GM18868 (cell line): ENCODE data around the gene PNPLA7.
"Not testable (repeated sequence)": the region's sequence is repeated elsewhere in the genome, so short reads cannot be mapped to it uniquely, and the experiment has no call there.

Experiments
- ATAC-seq: cut with Tn5 transposase; IDR thresholded peaks from one replicate; pipeline ENCODE4 v1.9.1; 2021; ENCODE audit warnings: mild to moderate bottlenecking, moderate library complexity; ENCODE audit not compliant: unreplicated experiment

The PNPLA7 gene

GRCh38 chr9:137543237-137543963, 6.8 kb downstream of the PNPLA7 start:
- ATAC-seq = no peak

DNA sequence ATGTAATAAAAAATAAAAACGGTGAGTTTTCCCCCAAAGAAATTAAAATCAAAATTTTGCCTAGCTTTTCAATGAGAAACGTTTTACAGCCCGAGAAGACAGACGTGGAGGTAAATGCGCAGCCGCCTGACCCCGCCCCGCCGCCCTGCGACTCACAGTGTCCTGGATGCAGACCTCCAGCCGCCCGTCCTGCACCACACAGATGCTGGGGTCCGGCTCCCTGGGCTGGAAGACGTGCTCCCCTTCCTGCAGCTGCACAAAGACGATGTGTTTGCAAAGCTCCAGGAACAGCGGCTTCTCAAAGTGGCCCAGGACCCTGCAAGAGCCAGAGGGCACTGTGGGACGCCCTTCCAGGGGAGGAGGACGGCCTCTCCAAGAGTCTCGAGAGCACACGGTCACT, 7.7 kb downstream of the PNPLA7 start:
- no peak for ATAC-seq

DNA sequence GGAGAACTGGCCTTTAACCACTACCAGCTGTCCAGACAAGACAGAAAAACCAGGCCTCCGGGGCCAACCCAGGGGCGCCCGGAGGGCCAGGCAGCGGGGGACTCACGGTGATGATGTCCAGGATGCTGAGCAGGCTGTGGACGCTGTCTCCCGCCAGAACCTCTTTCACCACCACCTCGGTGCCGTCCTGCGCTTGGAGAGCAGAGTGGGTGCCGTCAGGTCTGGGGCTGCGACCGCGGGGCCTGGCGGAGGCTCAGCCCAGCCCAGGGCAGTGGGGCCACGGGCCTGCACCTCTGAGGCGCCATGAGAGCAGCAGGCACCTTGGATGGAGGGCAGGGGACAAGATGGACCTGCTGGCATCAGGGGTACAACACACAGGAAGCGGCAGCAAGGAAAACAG, 9.7 kb downstream of the PNPLA7 start:
- no peak for ATAC-seq

DNA sequence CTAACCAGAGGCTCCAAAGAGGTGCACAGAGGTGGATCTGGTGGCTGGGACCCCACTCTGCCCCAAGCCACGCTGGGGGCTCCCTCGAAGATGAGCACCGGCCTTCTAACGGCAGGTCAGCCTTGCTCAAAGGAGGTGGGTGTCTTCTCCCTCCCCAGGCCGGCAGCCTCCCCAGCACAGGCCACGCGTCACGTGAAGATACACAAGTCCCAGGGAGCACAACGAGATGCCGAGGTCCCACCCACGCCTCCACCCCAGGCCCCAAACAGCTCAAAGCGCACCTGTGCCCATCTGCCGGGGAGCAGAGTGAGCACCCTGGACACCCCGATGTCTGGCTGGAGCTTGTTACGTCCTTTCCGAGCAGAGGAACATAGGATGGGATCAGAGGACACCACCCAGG, 12.1 kb downstream of the PNPLA7 start:
- no peak for ATAC-seq

DNA sequence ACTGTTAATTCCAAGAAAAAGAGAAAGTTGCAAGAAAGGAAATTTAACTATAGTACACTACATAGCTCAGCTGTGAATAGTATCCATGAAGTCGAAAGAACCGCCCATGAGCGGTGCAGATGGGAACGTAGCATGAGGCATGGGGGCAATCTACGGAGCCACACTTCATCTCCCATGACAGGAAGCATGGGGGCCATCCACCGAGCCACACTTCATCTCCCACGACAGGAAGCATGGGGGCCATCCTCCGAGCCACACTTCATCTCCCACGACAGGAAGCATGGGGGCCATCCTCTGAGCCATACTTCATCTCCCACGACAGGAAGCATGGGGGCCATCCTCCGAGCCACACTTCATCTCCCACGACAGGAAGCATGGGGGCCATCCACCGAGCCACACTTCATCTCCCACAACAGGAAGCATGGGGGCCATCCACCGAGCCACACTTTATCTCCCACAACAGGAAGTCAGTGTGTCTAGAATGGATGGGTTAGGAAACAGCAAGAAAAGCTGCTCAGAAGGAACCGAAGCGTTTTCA, 13.5 kb downstream of the PNPLA7 start:
- not testable (repeated sequence) for ATAC-seq

- ATAC-seq = no peak
Observed at GRCh38 chr9:137535120-137535428, 15.1 kb downstream of the PNPLA7 start.

DNA sequence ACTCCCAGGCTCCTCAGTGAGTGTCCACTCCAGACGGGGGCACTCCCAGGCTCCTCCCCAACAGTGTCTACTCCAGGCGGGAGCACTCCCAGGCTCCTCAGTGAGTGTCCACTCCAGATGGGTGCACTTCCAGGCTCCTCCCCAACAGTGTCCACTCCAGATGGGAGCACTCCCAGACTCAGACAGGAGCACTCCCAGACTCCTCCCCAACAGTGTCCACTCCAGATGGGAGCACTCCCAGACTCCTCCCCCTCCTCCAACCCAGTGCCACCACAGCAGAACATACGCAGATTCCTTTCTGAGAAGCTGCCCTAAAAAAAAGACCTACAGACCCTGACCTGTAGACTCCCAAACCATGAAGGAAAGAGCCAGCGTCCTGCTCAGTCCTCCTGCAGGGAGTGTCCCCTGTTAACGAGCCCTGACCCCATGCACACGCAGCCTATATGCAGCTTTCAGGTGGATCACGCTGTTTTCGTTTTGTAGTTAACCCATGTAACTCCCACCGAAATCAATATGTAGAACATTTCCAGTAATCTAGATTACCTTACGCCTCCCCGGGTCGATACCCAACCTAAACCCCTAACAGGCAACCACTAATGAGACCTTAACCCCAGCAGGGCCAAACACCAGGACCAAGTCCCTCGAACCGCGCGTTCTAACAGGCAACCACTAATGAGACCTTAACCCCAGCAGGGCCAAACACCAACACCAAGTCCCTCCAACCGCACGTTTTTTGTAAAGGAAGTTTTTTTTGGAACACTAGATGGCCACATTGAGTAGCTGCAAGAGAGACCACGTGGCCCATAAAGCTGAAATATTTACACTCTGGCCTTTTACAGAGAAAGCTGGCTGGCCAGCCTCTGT, 15.7 kb downstream of the PNPLA7 start:
- ATAC-seq = no peak

GRCh38 chr9:137532891-137533468, 17.2 kb downstream of the PNPLA7 start:
- not testable (repeated sequence) for ATAC-seq

- ATAC-seq = no peak
Observed at GRCh38 chr9:137531099-137531765, 19.0 kb downstream of the PNPLA7 start.

- ATAC-seq = no peak
Observed at GRCh38 chr9:137530331-137530730, 19.9 kb downstream of the PNPLA7 start.

GRCh38 chr9:137524981-137525317, 25.3 kb downstream of the PNPLA7 start:
- no peak for ATAC-seq

DNA sequence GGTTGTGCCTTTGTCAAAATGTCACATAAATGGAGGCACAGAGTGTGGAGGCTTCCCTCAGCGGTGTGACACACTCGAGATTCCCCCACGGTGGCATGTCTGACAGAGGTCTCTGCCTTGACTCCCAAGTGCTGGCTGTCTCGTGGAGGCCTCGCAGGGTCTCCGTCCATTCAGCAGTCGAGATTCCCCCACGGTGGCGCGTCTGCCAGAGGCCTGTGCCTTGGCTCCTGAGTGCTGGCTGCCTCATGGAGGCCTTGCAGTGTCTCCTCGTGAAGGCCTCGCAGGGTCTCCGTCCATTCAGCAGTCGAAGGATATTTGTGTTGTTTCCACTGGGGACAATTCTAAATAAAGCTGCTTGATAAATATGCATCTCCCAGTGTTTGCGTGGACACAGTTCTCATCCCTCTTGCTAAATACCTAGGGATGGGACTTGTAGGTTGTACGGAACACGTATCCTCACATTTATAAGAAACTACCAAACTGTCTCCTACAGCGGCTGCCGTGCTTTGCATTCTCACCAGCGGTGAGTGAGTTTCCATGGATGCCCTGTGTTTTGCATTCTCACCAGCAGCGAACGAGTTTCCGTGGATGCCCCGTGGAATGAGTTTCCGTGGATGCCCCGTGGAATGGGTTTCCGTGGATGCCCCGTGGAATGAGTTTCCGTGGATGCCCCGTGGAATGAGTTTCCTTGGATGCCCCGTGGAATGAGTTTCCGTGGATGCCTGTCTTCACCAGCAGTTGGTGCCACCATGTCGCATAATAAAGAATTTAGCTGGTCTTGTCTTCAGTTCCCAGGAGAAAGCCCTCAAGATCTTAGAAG, 25.8 kb downstream of the PNPLA7 start:
- ATAC-seq = no peak

DNA sequence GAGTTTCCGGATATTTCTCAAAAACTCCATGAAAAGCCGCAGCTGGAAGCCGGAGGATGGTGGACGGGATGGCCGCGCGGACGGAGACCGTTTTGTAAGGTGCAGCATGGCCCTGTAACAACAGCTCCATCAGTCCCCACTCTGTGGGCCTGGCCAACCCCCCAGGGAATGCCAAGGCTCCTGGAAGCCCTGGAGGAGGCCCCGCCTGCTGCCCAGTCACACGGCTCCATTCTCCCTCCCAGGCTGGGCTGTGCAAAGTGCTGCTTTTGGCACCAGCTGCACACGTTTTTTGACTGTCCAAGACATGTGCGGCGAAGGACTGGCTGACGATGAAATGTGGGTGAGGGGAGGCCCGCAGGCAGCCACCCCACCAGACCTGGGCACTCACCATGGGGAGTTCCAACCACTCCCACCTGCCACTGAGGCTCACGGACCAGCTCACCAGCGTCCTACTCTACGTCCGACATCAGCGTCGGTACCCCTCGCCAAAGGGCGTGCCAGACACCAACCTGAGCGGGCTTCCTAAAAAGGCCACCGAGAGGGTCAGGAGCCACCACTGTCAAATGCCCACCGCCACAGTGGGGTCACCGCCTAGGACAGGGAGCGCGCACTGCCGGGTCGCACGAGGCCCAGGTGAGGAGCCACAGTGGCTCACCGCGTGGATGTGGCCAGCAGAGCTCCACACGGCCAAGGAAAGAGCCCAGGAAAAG, 27.3 kb downstream of the PNPLA7 start:
- no peak for ATAC-seq

- no peak for ATAC-seq
Observed at GRCh38 chr9:137521405-137521985, 28.7 kb downstream of the PNPLA7 start.

GRCh38 chr9:137520614-137521404, 29.4 kb downstream of the PNPLA7 start:
- no peak for ATAC-seq

- ATAC-seq = no peak
Observed at GRCh38 chr9:137519553-137519952, 30.6 kb downstream of the PNPLA7 start.

DNA sequence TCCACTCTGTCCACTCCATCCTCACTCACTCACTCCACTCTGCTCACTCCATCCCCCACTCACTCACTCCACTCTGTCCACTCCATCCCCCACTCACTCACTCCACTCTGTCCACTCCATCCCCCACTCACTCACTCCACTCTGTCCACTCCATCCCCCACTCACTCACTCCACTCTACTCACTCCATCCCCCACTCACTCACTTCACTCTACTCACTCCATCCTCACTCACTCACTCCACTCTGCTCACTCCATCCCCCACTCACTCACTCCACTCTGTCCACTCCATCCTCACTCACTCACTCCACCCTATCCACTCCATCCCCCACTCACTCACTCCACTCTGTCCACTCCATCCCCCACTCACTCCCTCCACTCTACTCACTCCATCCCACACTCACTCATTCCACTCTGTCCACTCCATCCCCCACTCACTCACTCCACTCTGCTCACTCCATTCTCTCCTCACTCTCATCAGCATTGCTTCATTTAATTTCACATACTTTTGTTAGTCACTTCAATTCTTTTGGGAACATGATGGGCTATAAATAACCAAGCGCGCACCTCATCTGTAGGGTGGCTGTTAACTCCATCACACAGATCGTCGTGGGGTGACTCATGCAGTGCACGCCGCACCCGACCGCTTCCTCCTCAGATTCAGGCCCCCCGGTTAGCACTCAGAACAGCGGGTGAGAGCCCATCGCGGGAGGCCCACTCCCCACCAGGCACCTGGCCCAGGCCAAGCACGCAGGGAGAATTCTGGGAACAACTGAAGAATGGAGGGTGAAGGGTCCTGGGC, 31.3 kb downstream of the PNPLA7 start:
- not testable (repeated sequence) for ATAC-seq
